OCI-LY7 (cell line): ENCODE results near the gene CORIN. TPM values are rescaled to one million over a fixed set of nuclear protein-coding genes. Genes with fewer than 3 reads are reported as not detected.

Source experiments
- BruUV-seq: library from RNA; stranded (reverse); fragments of 400-500 nt; replicated peaks from 2 replicates; lab custom pipeline; 2021; lab: Mats Ljungman, UMichigan
- CTCF ChIA-PET: fragments of 300-600 bp; sonication (Branson Sonifier 250); formaldehyde crosslinking; loops from one replicate; lab custom pipeline; 2022; ENCODE audit warnings: antibody characterized with exemption; ENCODE audit not compliant: unreplicated experiment; lab: Charles Lee
- POLR2A ChIA-PET: fragments of 300-600 bp; sonication (Branson Sonifier 250); formaldehyde crosslinking; loops from one replicate; lab custom pipeline; 2022; ENCODE audit warnings: antibody characterized with exemption; lab: Charles Lee
- DNase-seq: peaks from one replicate; pipeline ENCODE4 v3.0.0-alpha.2; 2015; ENCODE audit warnings: low spot score
- H2AFZ ChIP-seq: fragments of 200-600 bp; sonication (generic), shearing (Covaris generic); 2 replicates; pipeline ENCODE4 v1.6.1; 2014; ENCODE audit warnings: mild to moderate bottlenecking, antibody characterized with exemption, low read length, moderate library complexity
- H3K27ac ChIP-seq: fragments of 200-600 bp; sonication (generic); 2 replicates; pipeline ENCODE4 v1.5.1; 2014; ENCODE audit warnings: mixed run types, low read depth, mild to moderate bottlenecking, moderate library complexity, low read length, inconsistent platforms; ENCODE audit not compliant: poor library complexity, severe bottlenecking
- H3K36me3 ChIP-seq: fragments of 200-600 bp; sonication (generic); 2 replicates; pipeline ENCODE4 v1.6.1; 2014; ENCODE audit warnings: mild to moderate bottlenecking, antibody characterized with exemption, low read length, moderate library complexity, mixed read lengths; ENCODE audit not compliant: insufficient read depth
- H3K4me1 ChIP-seq: fragments of 200-600 bp; sonication (generic); 2 replicates; pipeline ENCODE4 v1.5.1; 2014; ENCODE audit warnings: mild to moderate bottlenecking, low read length; ENCODE audit not compliant: insufficient read depth, poor library complexity, severe bottlenecking
- H3K4me2 ChIP-seq: fragments of 200-600 bp; sonication (generic); 2 replicates; pipeline ENCODE4 v1.6.1; 2014; ENCODE audit warnings: mild to moderate bottlenecking, low read length
- H3K4me3 ChIP-seq: fragments of 200-600 bp; sonication (generic); 2 replicates; pipeline ENCODE4 v1.5.1; 2014; ENCODE audit warnings: mild to moderate bottlenecking, low read depth, low read length; ENCODE audit not compliant: poor library complexity, severe bottlenecking
- H3K79me2 ChIP-seq: fragments of 200-600 bp; sonication (generic); 2 replicates; pipeline ENCODE4 v1.6.1; 2016; ENCODE audit warnings: low read depth, mild to moderate bottlenecking, low read length, moderate library complexity, mixed read lengths; ENCODE audit not compliant: insufficient read depth
- H3K9me2 ChIP-seq: fragments of 200-600 bp; sonication (generic); 2 replicates; pipeline ENCODE4 v1.6.1; 2016; ENCODE audit warnings: mild to moderate bottlenecking, low read length, mixed read lengths; ENCODE audit not compliant: insufficient read depth
- H3K9me3 ChIP-seq: fragments of 200-600 bp; sonication (generic); 2 replicates; pipeline ENCODE4 v1.6.1; 2014; ENCODE audit warnings: mild to moderate bottlenecking, mixed run types, low read length, mixed read lengths
- H4K20me1 ChIP-seq: fragments of 200-600 bp; sonication (generic); 2 replicates; pipeline ENCODE4 v1.6.1; 2014; ENCODE audit warnings: mild to moderate bottlenecking, antibody characterized with exemption, low read length, moderate library complexity, mixed read lengths; ENCODE audit not compliant: insufficient read depth
- CTCF ChIP-seq: fragments of 200-600 bp; sonication (generic); conservative IDR thresholded peaks from 2 replicates; pipeline ENCODE4 v1.5.1; 2014; ENCODE audit warnings: mild to moderate bottlenecking, antibody characterized with exemption, low read length, moderate library complexity, mixed read lengths
- EZH2phosphoT487 ChIP-seq: fragments of 200-600 bp; sonication (generic); IDR thresholded peaks from 2 replicates; pipeline ENCODE4 v1.6.1; 2018; ENCODE audit warnings: low read depth, borderline replicate concordance, mild to moderate bottlenecking, mixed run types, antibody characterized with exemption, low read length, moderate library complexity, mixed read lengths
- intact Hi-C: fragments of 100-400 bp; cut with micrococcal nuclease; formaldehyde crosslinking; loops from one replicate; pipeline ENCODE4 v1.10.0; 2022; ENCODE audit not compliant: unreplicated experiment
- total RNA-seq, 2 experiments: library from RNA; depleted of rRNA in 1 of 2; stranded (reverse); fragments of >200 nt in 1 of 2; shearing (Covaris generic) in 1 of 2; gene quantifications; 2 replicates each; pipeline ENCODE4 v1.2.3, GENCODE V29; 2014 to 2022

CORIN gene
- total RNA-seq, 2 experiments from 2014 or later = 0.40 TPM; not detected in 1

GRCh38 chr4:47642191-47642830, 195.6 kb downstream of the CORIN start:
- Histone ChIP-seq H3K9me3 (no peaks in the 10 kb centered on the region), H2AFZ (no peak overlapping the region), H3K4me3 (no peak overlapping the region), H3K9me2 (no peaks in the 10 kb centered on the region), H3K36me3 (no peaks in the 10 kb centered on the region), H4K20me1 (no peaks in the 10 kb centered on the region), H3K27ac (no peak overlapping the region), H3K4me2 (no peak overlapping the region), H3K4me1 (no peaks in the 10 kb centered on the region), H3K79me2 (no peaks in the 10 kb centered on the region)
- POLR2A ChIA-PET = interaction anchor here (0.5 kb wide), 1 partner anchor 21 kb away, joined by 3 read pairs; no protein-coding TSS in a partner anchor
- CTCF ChIA-PET = no interaction called here
- intact Hi-C loops = no loop called here
- no TSS peak for BruUV-seq
- no peak for DNase-seq
- no peak for TF ChIP-seq EZH2phosphoT487
- no peak for TF ChIP-seq CTCF

GRCh38 chr4:47641755-47642154, 196.1 kb downstream of the CORIN start:
- Histone ChIP-seq H2AFZ (no peak overlapping the region), H3K4me2 (no peak overlapping the region), H3K27ac (no peak overlapping the region), H3K4me1 (no peaks in the 10 kb centered on the region), H3K79me2 (no peaks in the 10 kb centered on the region), H3K9me2 (no peaks in the 10 kb centered on the region), H3K9me3 (no peaks in the 10 kb centered on the region), H4K20me1 (no peaks in the 10 kb centered on the region), H3K4me3 (no peak overlapping the region), H3K36me3 (no peaks in the 10 kb centered on the region)
- POLR2A ChIA-PET = interaction anchor here (0.7 kb wide), 1 partner anchor 376 kb away, joined by 3 read pairs; no protein-coding TSS in a partner anchor
- intact Hi-C loops = no loop called here
- BruUV-seq = no TSS peak
- CTCF ChIA-PET = no interaction called here
- TF ChIP-seq CTCF (no peak), EZH2phosphoT487 (no peak)
- no peak for DNase-seq

GRCh38 chr4:47640911-47641310, 197.0 kb downstream of the CORIN start:
- TF ChIP-seq CTCF = no peak
- BruUV-seq = no TSS peak
- H3K27ac ChIP-seq = no peak overlapping the region
- no peaks in the 10 kb centered on the region for H3K9me2 ChIP-seq
- ChIA-PET CTCF (no interaction called here), POLR2A (interaction anchor here (0.6 kb wide), 1 partner anchor 8 kb away, joined by 3 read pairs; no protein-coding TSS in a partner anchor)
- no peaks in the 10 kb centered on the region for H4K20me1 ChIP-seq
- H3K9me3 ChIP-seq = no peaks in the 10 kb centered on the region
- H2AFZ ChIP-seq = no peak overlapping the region
- no peaks in the 10 kb centered on the region for H3K36me3 ChIP-seq
- no peaks in the 10 kb centered on the region for H3K79me2 ChIP-seq
- no peaks in the 10 kb centered on the region for H3K4me1 ChIP-seq
- H3K4me3 ChIP-seq = no peak overlapping the region
- no peak for DNase-seq
- intact Hi-C loops = no loop called here
- H3K4me2 ChIP-seq = no peak overlapping the region
